Motor neuron (in vitro differentiated cells): ENCODE measurements around the gene LRP1. TPM values are rescaled to one million over a fixed set of nuclear protein-coding genes. Genes with fewer than 3 reads are reported as not detected.

Experiments used
- ATAC-seq, 8 experiments: fragments of 200-7000 bp; cut with Tn5 transposase; replicated peaks in 6 of 8; 2 replicates each; pipeline ENCODE4 v1.8.0; 2021; ENCODE audit warnings: mild to moderate bottlenecking in 8 of 8, moderate library complexity in 8 of 8
- H3K27ac ChIP-seq, 2 donors: fragments of 250-450 bp; sonication (Bioruptor Pico); 2 replicates each; pipeline ENCODE4 v1.9.0; 2021; ENCODE audit warnings: antibody characterized with exemption in 2 of 2, mild to moderate bottlenecking in 2 of 2, moderate library complexity in 1 of 2
- H3K4me1 ChIP-seq, 2 donors: fragments of 250-450 bp; sonication (Bioruptor Pico); replicated peaks in 1 of 2; 2 replicates each; pipeline ENCODE4 v1.6.1; 2021; ENCODE audit warnings: antibody characterized with exemption in 2 of 2, mild to moderate bottlenecking in 2 of 2, moderate library complexity in 1 of 2
- H3K4me3 ChIP-seq, 5 donors: fragments of 250-450 bp; sonication (Bioruptor Pico); 2 replicates each; pipeline ENCODE4 v1.9.0; 2021; ENCODE audit warnings: antibody characterized with exemption in 5 of 5, mild to moderate bottlenecking in 5 of 5, moderate library complexity in 4 of 5
- WGBS, 10 experiments: fragments of 450-650 bp; shearing (Covaris generic); methylation state at CpG; one replicate each; pipeline ENCODE4 v1.0.0; 2022; 5-methylcytosine and 5-hydroxymethylcytosine counted together
- in situ Hi-C, 9 experiments: fragments of 400-800 bp; cut with MboI; loops; one replicate each; pipeline ENCODE4 v1.15.0; 2021; ENCODE audit warnings: low sequenced_read_pairs in 9 of 9, low pct_unique_long_range_greater_than_20kb in 2 of 9; ENCODE audit not compliant: unreplicated experiment in 9 of 9
- total RNA-seq, 8 experiments: library from RNA; unstranded; fragments of 300-600 nt; gene quantifications; 2 replicates each; pipeline versions ENCODE4 v1.2.3 to v1.2.4, GENCODE V29; 2022

Gene LRP1
- total RNA-seq, 8 experiments from 2014 or later: 36.6 to 182 (median 55.3) TPM

GRCh38 chr12:57222286-57223190 lies 94.3 kb downstream of the LRP1 start:
- Histone ChIP-seq H3K4me3 (peak overlapping the region in 1 of 5 donors; percentile 85), H3K4me1 (peaks cover 88 to 98% of the 10 kb centered on the region in 2 donors), H3K27ac (peak overlapping the region; percentile 79)
- in situ Hi-C loops: no loop called here
- peak in 5 of 8 experiments; percentile 8 to 38 (median 19) for ATAC-seq
- no CpG with 5 or more reads among the region's 13 CpGs for WGBS, 10 experiments

GRCh38 chr12:57223191-57224165 lies 95.2 kb downstream of the LRP1 start:
- 0 to 100% (median 65%) methylated on average over 1 to 9 of the region's 22 CpGs; no CpG with 5 or more reads in 2 of the 10 experiments for WGBS, 10 experiments
- in situ Hi-C loops: no loop called here

GRCh38 chr12:57224278-57224972 lies 96.1 kb downstream of the LRP1 start:
- H3K4me3 ChIP-seq: no peak overlapping the region
- WGBS, 10 experiments: 80 to 100% (median 93%) methylated on average over 1 to 13 of the region's 30 CpGs; no CpG with 5 or more reads in 2 of the 10 experiments
- ATAC-seq: peak in 1 of 8 experiments; percentile 15
- H3K27ac ChIP-seq: peak overlapping the region; percentile 56 to 79
- H3K4me1 ChIP-seq: peaks cover 94 to 98% of the 10 kb centered on the region in 2 donors
- in situ Hi-C loops: no loop called here

More at GRCh38 chr12:57223191-57224165, 95.2 kb downstream of the LRP1 start:
- Histone ChIP-seq H3K4me1 (peaks cover 92 to 99% of the 10 kb centered on the region in 2 donors), H3K4me3 (no peak overlapping the region), H3K27ac (peak overlapping the region; percentile 56 to 79)
- ATAC-seq: peak in 5 of 8 experiments; percentile 65 to 71 (median 68)

GRCh38 chr12:57224973-57225679 lies 96.8 kb downstream of the LRP1 start:
- Histone ChIP-seq H3K4me1 (peaks cover 87 to 93% of the 10 kb centered on the region in 2 donors), H3K27ac (peak overlapping the region in 1 of 2 donors; percentile 79), H3K4me3 (no peak overlapping the region)
- 80 to 84% methylated on average over 3 to 11 of the region's 61 CpGs; no CpG with 5 or more reads in 8 of the 10 experiments for WGBS, 10 experiments
- in situ Hi-C loops: loop anchor here in 1 of 9 experiments (25.0 kb wide), 1 partner anchor 237 kb away; the partner anchor contains the start of genes GLI1 and INHBE
- ATAC-seq: peak in 2 of 8 experiments; percentile 19 to 42

GRCh38 chr12:57225680-57226210 lies 97.5 kb downstream of the LRP1 start:
- Histone ChIP-seq H3K27ac (peak overlapping the region in 1 of 2 donors; percentile 17), H3K4me1 (peaks cover 83 to 88% of the 10 kb centered on the region in 2 donors), H3K4me3 (no peak overlapping the region)
- WGBS, 10 experiments: 0 to 62% methylated on average over 1 to 7 of the region's 18 CpGs; no CpG with 5 or more reads in 8 of the 10 experiments
- in situ Hi-C loops: loop anchor here in 1 of 9 experiments (25.0 kb wide), 1 partner anchor 237 kb away; the partner anchor contains the start of genes GLI1 and INHBE
- ATAC-seq: no peak

GRCh38 chr12:57226588-57227314 lies 98.5 kb downstream of the LRP1 start:
- in situ Hi-C loops: loop anchor here in 1 of 9 experiments (25.0 kb wide), 1 partner anchor 236 kb away; the partner anchor contains the start of genes GLI1 and INHBE
- WGBS, 10 experiments: 20 to 90% (median 35%) methylated on average over 1 to 5 of the region's 35 CpGs; no CpG with 5 or more reads in 5 of the 10 experiments
- Histone ChIP-seq H3K4me1 (peaks cover 83 to 88% of the 10 kb centered on the region in 2 donors), H3K27ac (peak overlapping the region; percentile 17 to 64), H3K4me3 (peak overlapping the region in 3 of 5 donors; percentile 6 to 12 (median 8))
- peak in 4 of 8 experiments; percentile 2 to 23 (median 12) for ATAC-seq

- Histone ChIP-seq H3K27ac (peak overlapping the region; percentile 17 to 22), H3K4me3 (peak overlapping the region in 3 of 5 donors; percentile 6 to 12 (median 8)), H3K4me1 (peaks cover 77 to 88% of the 10 kb centered on the region in 2 donors)
- no peak for ATAC-seq
- 31 to 93% (median 54%) methylated on average over 2 to 5 of the region's 8 CpGs; no CpG with 5 or more reads in 2 of the 10 experiments for WGBS, 10 experiments
- in situ Hi-C loops: loop anchor here in 1 of 9 experiments (25.0 kb wide), 1 partner anchor 235 kb away; the partner anchor contains the start of genes GLI1 and INHBE
These were observed 99.2 kb downstream of the LRP1 start for GRCh38 chr12:57227315-57228115.

GRCh38 chr12:57229046-57229633 lies 100.9 kb downstream of the LRP1 start:
- no peak for ATAC-seq
- Histone ChIP-seq H3K4me1 (peaks cover 70 to 85% of the 10 kb centered on the region in 2 donors), H3K4me3 (peak overlapping the region; percentile 57 to 67 (median 63)), H3K27ac (peak overlapping the region; percentile 95)
- 0 to 100% (median 14%) methylated on average over 1 to 9 of the region's 9 CpGs; no CpG with 5 or more reads in 1 of the 10 experiments for WGBS, 10 experiments
- in situ Hi-C loops: loop anchor here in 1 of 9 experiments (25.0 kb wide), 1 partner anchor 233 kb away; the partner anchor contains the start of genes GLI1 and INHBE

- H3K4me3 ChIP-seq: peak within 1 kb of the TSS; percentile 57 to 67 (median 63)
- ATAC-seq: peak; percentile 73 to 86 (median 81)
- H3K27ac ChIP-seq: peak within 1 kb of the TSS; percentile 95
- in situ Hi-C loops: loop anchor here in 1 of 9 experiments (25.0 kb wide), 1 partner anchor 232 kb away; the partner anchor contains the start of genes GLI1 and INHBE
- WGBS, 10 experiments: 0 to 20% (median 1%) methylated on average over 1 to 22 of the region's 42 CpGs; no CpG with 5 or more reads in 3 of the 10 experiments
- peaks cover 70 to 85% of the 10 kb centered on the region in 2 donors for H3K4me1 ChIP-seq
These were observed 101.5 kb downstream of the LRP1 start, which contains the start of gene SHMT2 for GRCh38 chr12:57229634-57230380. Gene SHMT2 (plus strand): TSS chr12:57229711. CDS start chr12:57229779, 68 bp downstream.
